SK-N-MC (cell line): ENCODE data around the gene IDI2.

Experiments
- EZH2 ChIP-seq: fragments of 200-600 bp; sonication (generic); IDR thresholded peaks from one replicate; pipeline ENCODE4 v1.6.1; 2017; ENCODE audit warnings: antibody characterized with exemption
- POLR2AphosphoS5 ChIP-seq: IDR thresholded peaks from 2 replicates; pipeline ENCODE4 v1.6.1; 2012; ENCODE audit warnings: mild to moderate bottlenecking, low read depth, low read length, borderline replicate concordance

DNA sequence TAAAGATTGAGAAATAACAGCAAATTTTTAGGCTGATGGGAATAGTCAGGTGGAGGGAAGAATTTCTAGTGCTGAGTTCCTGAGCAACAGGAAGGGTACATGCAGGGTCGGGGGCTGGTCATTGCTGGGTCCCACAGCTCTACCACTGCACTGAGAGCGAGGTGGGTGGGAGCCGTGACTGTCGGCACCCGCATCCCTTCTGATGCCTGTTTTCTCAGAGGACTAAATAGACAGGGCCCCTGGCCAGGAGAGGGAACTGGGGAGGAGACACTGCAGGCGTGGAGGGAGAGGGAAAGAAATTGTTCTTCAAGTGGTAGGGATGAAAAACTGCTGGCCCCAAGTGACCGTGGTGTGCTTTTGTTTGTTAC lies 30.1 kb downstream of the IDI2 start:
- no peak for TF ChIP-seq EZH2
- TF ChIP-seq POLR2AphosphoS5: no peak
